Epithelial cell of esophagus (primary cell): ENCODE data around the gene INO80E.

Experiments used
- DNase-seq: peaks from one replicate; pipeline ENCODE4 v3.0.0; 2010; ENCODE audit warnings: low read depth
- H3K4me3 ChIP-seq: 2 replicates; pipeline ENCODE4 v1.5.1; 2011; ENCODE audit warnings: mild to moderate bottlenecking, low read length, control low read depth
- TF ChIP-seq, protein P1 (sequence below): IDR thresholded peaks from 2 replicates; pipeline ENCODE4 v1.5.1; 2011; ENCODE audit warnings: low read depth, mild to moderate bottlenecking, low read length, control low read depth, inconsistent platforms; ENCODE audit not compliant: insufficient read depth; ENCODE audit errors: missing control alignments

INO80E gene

DNA sequence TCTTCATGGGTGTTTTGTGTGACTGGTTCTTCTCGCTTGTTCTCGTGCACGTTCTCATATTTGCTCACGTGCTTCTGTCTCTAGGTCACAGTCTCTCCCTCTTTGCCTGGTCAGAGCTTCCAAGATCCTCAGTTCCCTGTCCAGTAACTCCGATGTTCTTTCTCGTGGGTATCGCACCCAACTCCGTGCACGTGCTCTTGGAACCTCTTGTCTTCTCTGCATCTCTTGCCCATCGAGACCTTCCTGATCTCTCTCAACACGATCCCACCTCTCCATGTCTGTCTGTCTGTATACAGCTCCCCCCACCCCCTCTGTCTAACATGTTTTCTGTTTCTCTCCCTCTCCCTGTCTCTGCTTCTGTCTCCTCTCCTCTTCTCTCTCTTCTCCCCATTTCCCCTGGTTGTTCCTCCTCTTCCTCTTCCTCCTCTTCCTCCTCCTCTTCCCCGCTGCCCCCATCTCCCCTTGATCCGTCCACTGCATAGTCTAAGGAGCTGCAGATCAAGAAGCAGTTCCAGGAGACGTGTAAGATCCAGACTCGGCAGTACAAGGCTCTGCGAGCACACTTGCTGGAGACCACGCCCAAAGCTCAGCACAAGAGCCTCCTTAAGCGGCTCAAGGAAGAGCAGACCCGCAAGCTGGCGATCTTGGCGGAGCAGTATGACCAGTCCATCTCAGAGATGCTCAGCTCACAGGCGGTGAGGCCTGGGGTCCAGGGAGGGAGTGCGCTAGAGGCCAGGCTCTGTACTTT is 6.8 kb upstream of the INO80E start:
- H3K4me3 ChIP-seq, result no peak overlapping the region
- TF ChIP-seq, protein P1, sequence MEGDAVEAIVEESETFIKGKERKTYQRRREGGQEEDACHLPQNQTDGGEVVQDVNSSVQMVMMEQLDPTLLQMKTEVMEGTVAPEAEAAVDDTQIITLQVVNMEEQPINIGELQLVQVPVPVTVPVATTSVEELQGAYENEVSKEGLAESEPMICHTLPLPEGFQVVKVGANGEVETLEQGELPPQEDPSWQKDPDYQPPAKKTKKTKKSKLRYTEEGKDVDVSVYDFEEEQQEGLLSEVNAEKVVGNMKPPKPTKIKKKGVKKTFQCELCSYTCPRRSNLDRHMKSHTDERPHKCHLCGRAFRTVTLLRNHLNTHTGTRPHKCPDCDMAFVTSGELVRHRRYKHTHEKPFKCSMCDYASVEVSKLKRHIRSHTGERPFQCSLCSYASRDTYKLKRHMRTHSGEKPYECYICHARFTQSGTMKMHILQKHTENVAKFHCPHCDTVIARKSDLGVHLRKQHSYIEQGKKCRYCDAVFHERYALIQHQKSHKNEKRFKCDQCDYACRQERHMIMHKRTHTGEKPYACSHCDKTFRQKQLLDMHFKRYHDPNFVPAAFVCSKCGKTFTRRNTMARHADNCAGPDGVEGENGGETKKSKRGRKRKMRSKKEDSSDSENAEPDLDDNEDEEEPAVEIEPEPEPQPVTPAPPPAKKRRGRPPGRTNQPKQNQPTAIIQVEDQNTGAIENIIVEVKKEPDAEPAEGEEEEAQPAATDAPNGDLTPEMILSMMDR, result no peak
- DNase-seq, result no peak

GRCh38 chr16:29990034-29990433 is 6.0 kb upstream of the INO80E start:
- no peak for DNase-seq

DNA sequence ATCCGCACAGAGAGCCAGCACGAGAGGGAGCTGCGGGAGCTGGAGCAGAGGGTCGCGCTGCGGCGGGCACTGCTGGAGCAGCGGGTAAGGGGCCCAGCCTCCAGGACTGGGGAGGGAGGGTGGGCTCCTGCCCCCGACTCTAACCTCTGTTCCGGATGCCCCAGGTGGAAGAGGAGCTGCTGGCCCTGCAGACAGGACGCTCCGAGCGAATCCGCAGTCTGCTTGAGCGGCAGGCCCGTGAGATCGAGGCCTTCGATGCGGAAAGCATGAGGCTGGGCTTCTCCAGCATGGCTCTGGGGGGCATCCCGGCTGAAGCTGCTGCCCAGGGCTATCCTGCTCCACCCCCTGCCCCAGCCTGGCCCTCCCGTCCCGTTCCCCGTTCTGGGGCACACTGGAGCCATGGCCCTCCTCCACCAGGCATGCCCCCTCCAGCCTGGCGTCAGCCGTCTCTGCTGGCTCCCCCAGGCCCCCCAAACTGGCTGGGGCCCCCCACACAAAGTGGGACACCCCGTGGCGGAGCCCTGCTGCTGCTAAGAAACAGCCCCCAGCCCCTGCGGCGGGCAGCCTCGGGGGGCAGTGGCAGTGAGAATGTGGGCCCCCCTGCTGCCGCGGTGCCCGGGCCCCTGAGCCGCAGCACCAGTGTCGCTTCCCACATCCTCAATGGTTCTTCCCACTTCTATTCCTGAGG is 5.0 kb upstream of the INO80E start:
- H3K4me3 ChIP-seq, result no peak overlapping the region
- TF ChIP-seq, protein P1, result no peak
- no peak for DNase-seq

More at GRCh38 chr16:29990034-29990433, 6.0 kb upstream of the INO80E start:
- no peak overlapping the region for H3K4me3 ChIP-seq
- TF ChIP-seq, protein P1, result no peak

DNA sequence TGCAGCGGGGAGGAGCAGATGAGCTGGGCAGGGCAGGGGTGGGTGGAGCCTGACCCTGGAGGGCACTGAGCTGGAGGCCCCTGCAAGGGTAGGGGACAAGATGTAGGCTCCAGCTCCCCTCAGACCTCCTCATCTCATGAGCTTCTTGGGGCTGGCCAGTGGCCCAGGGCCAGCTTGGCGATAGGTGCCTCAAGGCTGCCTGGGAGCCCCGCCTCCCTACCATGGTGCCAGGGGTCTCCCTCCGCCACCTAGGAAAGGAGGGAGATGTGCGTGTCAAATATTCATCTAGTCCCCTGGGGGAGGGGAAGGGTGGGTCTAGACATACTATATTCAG is 4.5 kb upstream of the INO80E start:
- H3K4me3 ChIP-seq, result no peak overlapping the region
- DNase-seq, result no peak
- TF ChIP-seq, protein P1, result no peak

- no peak overlapping the region for H3K4me3 ChIP-seq
- no peak for DNase-seq
- TF ChIP-seq, protein P1, result no peak
These were observed 3.6 kb upstream of the INO80E start for GRCh38 chr16:29992344-29992967.

DNA sequence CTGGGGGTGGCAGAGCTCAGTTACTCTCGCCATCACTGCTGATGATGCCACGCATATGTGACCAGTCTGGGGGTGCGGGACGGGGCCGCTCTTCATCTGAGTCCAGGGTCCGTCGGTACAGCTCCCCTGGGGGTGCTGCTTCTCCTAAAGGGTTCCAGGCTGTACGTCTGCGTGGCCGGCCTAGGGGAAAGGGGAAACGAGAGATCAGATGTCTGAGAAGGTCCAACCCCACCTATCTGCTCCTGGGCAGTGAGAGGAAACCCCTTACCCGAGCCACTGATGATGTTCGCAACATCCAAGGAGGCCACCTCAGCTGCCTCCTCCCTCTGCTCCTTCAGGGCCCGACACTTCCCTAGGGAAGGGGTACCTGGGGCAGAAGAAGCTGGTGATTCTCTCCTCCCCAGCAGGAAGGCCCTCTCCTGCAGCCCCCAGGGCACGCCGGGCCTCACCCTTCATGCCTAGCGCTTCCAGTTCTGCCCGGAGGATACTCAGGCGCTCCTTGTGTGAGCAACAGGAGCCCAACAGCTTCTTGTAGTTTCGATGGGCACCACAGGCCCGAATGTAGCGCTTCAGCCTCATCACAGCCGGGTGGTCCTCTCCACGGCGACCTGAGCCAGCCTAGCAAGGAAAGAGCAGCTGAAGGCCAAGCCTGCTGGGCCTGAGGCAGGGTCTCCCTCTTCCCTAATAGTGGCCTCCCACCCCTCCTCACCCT is 2.7 kb upstream of the INO80E start:
- DNase-seq, result no peak
- TF ChIP-seq, protein P1, result no peak
- no peak overlapping the region for H3K4me3 ChIP-seq
